ENCODE results near the gene TMA7. TPM values are rescaled to one million over a fixed set of nuclear protein-coding genes. Genes with fewer than 3 reads are reported as not detected.

The TMA7 gene
- total and polyA plus RNA-seq, 10 of the 15 experiments (the other 5 are each of a cell fraction or from before 2014, with no cell fraction given): 319 to 1,760 (median 752) TPM

GRCh38 chr3:48439820-48440589 lies at the start of gene TMA7, which contains the start of gene CCDC51 (continued):
- TF ChIP-seq CBX3 (IDR thresholded peaks at IDR 0.05; ENCODE audit: borderline replicate concordance, low read depth) (no peak), POU2F2 (IDR thresholded peaks at IDR 0.05; ENCODE audit: borderline replicate concordance, low read depth, low read length) (peak; percentile 7; the same call in 2 of the 3 replicates), NBN (IDR thresholded peaks at IDR 0.05) (peak; percentile 61; the same call in 1 of the 2 replicates), ZSCAN29 (IDR thresholded peaks at IDR 0.05) (no peak; the same call in 1 of the 2 replicates), RAD21 (IDR thresholded peaks at IDR 0.05; ENCODE audit: insufficient read depth, low read depth, low read length) (no peak), SIN3A (IDR thresholded peaks at IDR 0.05; ENCODE audit: low read depth, low read length) (peak; percentile 85), WRNIP1 (IDR thresholded peaks at IDR 0.05; ENCODE audit: borderline replicate concordance, low read depth, low read length) (0 out of 2 replicates have a peak, but pooled peaks have one; percentile 46), YY1 (IDR thresholded peaks at IDR 0.05; ENCODE audit: low read depth, low read length) (peak; percentile 95), CHD4 (IDR thresholded peaks at IDR 0.05) (no peak), MTA3 (IDR thresholded peaks at IDR 0.05; ENCODE audit: borderline replicate concordance, low read length) (no peak), ASH2L (IDR thresholded peaks at IDR 0.05; ENCODE audit: borderline replicate concordance, low read depth) (no peak), DPF2 (IDR thresholded peaks at IDR 0.05) (0 out of 2 replicates have a peak, but pooled peaks have one; percentile 10), NFYB (IDR thresholded peaks at IDR 0.05; ENCODE audit: insufficient read depth, low read depth, low read length) (peak; percentile 90), TCF3 (IDR thresholded peaks at IDR 0.05; ENCODE audit: borderline replicate concordance, insufficient read depth, low read depth, low read length) (peak; percentile 60; the same call in 1 of the 2 replicates), SUPT20H (IDR thresholded peaks at IDR 0.05; ENCODE audit: borderline replicate concordance, control insufficient read depth, low read depth, low read length) (no peak), HDAC6 (IDR thresholded peaks at IDR 0.05; ENCODE audit: unreplicated experiment) (no peak), SIX5 (IDR thresholded peaks at IDR 0.05; ENCODE audit: low read depth, low read length, severe bottlenecking) (peak; percentile 42), ZNF622 (IDR thresholded peaks at IDR 0.05) (no peak), PBX3 (IDR thresholded peaks at IDR 0.05; ENCODE audit: insufficient replicate concordance, low read depth, low read length) (peak; percentile 82)
- TF ChIP-seq, protein P1, sequence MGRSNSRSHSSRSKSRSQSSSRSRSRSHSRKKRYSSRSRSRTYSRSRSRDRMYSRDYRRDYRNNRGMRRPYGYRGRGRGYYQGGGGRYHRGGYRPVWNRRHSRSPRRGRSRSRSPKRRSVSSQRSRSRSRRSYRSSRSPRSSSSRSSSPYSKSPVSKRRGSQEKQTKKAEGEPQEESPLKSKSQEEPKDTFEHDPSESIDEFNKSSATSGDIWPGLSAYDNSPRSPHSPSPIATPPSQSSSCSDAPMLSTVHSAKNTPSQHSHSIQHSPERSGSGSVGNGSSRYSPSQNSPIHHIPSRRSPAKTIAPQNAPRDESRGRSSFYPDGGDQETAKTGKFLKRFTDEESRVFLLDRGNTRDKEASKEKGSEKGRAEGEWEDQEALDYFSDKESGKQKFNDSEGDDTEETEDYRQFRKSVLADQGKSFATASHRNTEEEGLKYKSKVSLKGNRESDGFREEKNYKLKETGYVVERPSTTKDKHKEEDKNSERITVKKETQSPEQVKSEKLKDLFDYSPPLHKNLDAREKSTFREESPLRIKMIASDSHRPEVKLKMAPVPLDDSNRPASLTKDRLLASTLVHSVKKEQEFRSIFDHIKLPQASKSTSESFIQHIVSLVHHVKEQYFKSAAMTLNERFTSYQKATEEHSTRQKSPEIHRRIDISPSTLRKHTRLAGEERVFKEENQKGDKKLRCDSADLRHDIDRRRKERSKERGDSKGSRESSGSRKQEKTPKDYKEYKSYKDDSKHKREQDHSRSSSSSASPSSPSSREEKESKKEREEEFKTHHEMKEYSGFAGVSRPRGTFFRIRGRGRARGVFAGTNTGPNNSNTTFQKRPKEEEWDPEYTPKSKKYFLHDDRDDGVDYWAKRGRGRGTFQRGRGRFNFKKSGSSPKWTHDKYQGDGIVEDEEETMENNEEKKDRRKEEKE (IDR thresholded peaks at IDR 0.05): no peak

Data from GM12878 (cell line).